Measurements from ENCODE around the gene SMARCAD1.
A peak's percentile ranks its signal among the peaks of the same experiment; 100 is the strongest.
"Not testable (repeated sequence)": the region's sequence is repeated elsewhere in the genome, so short reads cannot be mapped to it uniquely, and the experiment has no call there.

SMARCAD1 gene

DNA sequence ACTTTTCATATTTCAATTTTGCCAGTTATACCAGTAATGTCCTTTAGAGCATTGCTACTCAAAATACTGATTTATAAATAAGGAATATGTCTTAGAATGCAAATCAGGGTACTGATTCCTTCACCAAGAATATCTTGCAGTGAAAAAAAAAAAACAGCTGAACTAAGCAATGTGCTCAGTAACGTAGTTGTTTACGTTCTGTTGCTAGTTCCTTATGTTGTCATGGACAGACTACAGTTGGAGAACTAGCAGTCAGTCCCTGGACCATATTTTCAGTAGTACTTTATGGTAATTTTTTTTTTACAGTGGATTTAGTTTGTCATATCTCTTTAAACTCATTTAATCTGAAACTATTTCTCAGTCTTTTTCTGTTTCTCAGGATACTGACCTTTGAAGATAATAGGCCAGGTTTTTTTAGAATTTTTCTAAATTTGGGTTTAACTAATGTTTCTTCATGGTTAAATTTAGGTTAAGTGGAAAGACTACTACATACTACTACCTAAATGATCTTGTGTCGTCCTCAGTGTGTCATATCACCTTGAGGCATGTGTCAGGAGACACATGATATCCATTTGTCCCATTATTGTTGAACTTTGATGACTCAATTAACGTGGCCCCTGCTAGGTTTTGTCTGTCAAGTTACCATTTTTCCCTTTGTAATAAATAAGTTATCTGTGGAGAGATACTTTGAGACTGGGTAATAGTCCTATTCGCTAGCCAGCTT, 21.0 kb downstream of the SMARCAD1 start:
- DNase-seq = no peak

DNA sequence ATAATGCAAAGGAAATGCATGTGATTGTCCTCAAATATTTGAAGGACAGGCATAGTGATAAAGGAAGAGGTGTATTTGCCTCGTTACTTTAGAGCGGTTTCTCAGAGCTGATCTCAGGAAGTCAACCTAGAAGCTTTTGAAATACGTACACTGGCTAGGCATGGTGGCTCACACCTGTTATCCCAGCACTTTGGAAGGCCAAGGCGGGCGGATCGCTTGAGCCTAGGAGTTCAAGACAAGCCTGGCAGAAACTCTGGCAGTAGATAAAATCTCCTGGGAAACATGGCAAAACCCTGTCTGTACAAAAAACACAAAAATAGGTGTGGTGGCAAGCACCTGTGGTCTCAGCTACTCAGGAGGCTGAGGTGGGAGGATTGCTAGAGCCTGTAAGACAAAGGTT, 24.9 kb downstream of the SMARCAD1 start:
- no peak for DNase-seq

DNA sequence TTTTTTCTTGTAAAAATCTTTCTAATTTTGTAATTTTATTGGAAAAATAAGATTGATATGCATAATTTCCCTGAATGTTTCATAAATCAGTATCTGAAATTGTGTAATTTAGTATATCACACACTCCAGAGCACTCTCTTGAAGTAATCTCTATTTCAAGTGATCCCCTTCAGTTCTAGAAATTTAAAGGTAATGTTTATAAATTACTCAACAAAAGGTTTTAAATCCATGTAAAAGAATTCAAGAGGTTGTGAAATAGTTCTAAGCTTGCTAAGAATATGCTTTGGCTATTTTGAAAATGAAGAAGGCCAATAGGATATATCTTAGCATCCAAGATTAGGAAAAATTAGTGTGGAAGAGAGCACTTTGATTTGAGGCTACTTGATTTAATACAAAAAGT, 28.2 kb downstream of the SMARCAD1 start:
- DNase-seq = no peak

DNA sequence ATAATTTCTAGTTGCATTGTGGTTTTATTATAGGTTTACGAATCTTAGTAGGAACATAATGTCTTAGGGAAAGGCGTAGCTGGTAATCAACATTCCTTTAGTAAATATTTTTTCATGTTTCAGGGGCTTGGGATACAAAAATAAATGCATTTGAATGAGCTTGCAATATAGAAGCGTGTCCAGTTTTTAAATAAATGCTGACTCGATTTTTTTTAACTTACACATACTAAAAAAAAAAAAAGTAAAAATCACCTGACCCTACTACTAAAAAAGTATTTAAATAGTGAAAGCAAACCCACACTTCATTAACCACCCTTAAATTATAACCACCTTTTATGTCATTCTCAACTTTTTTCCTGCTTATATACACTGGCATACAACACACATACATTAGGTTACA, 29.6 kb downstream of the SMARCAD1 start:
- no peak for DNase-seq

DNA sequence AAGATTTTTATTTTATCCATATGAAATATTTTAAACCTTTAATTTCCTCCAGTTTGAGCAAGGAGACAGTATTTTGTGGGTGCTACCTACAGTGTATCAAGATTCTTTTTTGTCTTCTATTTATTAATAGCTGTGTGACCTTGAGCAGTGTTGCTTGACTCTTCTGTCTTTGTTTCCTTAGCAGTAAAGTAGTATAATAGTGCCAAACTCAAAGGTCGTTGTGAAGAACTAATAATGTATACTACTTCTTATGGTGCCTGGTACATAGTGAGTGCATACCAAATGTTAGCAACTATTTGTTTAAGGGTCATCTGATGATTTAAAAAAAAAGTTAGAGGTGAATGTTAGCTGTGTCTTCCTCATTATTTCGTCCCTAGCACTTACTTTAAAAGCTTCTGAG, 30.5 kb downstream of the SMARCAD1 start:
- DNase-seq = no peak

DNA sequence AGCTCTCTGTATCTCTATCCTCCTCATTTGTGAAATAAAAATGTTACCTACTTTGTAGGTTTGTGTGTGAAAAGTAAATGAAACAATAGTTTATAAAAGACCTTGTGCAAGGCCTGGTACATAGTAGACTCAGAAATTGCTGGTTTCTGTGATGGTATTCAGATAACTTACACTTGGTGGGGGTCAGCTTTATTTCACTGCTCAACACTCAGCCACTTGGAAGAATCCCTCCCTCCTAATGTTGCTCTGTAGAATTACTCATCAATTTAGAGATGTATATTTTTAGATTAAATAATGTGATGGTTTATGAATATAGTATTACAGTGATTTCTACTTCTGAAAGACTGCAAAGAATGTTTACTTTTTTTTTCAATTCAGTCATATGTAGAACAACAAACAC, 32.7 kb downstream of the SMARCAD1 start:
- no peak for DNase-seq

DNA sequence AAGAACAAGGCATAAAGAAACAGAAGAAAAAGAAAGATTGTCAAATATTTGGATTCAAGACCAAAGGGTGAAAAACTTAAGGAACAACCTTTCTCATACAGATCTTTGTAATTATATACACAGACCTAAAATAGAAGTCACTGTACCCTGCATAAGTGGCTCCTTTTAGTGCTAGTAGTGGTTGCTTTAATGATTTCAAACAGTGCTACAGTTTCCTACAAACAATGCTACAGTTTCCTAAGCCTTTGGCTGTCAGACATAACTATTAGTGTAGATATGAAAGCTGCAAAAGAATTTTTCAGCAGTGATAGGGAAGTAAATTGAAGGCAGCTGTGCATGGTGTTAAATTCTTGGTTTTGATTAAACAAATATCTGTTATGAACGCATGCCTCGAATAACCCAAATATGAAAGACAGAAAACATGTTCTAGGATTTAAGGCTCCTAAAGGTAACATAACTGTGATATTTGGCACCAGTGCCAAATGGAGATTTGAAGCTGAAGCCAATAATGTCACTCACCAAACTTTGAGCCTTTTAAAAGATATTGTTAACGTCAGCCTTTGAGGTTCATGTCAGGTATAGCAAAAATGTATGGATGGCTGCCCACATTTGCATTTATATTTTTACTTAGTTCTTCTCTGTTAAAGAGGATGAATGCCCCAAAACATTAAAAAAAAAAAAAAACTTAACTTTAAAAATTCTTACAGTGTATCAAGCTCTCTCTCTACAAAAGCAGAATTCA, 36.6 kb downstream of the SMARCAD1 start:
- DNase-seq = no peak

DNA sequence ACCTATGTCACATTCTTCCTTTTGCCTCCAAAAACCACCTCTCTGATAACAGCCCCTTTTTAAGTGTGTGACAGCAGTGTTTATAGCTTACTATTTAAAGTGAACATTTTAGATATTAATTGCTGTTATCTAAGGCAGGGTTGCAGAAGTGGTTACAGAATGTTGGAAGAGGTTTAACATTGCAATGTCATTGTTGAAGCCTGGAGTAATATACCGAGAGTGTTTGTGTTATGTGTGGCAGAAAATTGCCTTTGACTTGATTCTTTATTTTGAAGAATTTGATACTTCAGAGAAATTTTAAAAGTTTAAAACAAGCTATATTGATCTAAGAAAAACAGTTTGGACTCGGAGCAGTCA, 37.1 kb downstream of the SMARCAD1 start:
- DNase-seq = no peak

DNA sequence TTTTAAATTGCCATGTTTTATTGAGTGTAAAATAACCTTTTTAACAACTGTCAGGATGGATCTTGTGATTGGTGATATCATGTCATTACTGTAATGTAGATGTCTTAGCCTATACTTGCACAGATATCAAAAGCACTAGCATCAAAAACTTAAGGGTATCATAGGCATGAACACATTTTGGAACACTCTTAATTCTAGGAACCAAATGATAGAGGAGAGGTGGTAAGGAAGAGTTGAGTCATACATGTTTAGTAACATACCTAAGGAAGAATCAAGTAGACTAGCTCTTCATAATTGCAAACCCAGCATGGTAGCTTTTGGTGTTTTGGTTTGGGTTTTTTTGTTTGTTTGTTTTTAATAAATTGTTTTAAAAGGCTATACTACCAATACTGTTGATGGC, 43.4 kb downstream of the SMARCAD1 start:
- peak; percentile 14 for DNase-seq

DNA sequence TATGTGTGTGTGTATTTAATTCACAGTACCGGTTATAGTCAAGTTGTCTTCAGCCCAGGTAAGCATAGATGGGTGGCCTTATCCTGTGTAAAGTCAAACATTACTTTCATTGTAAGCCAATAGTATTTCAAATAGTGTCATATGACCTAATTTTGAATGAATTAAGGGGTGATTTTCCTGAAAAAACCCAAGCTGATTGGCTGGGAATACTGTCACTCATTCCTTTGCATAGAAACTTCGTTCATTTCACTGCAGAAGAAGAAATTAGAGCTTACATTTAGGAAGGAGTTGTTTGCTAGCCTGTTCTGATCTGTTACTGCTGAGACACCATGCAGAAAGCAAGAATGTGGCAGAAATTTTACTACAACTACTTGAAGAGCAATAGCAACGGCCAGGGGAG, 45.4 kb downstream of the SMARCAD1 start:
- DNase-seq = no peak

DNA sequence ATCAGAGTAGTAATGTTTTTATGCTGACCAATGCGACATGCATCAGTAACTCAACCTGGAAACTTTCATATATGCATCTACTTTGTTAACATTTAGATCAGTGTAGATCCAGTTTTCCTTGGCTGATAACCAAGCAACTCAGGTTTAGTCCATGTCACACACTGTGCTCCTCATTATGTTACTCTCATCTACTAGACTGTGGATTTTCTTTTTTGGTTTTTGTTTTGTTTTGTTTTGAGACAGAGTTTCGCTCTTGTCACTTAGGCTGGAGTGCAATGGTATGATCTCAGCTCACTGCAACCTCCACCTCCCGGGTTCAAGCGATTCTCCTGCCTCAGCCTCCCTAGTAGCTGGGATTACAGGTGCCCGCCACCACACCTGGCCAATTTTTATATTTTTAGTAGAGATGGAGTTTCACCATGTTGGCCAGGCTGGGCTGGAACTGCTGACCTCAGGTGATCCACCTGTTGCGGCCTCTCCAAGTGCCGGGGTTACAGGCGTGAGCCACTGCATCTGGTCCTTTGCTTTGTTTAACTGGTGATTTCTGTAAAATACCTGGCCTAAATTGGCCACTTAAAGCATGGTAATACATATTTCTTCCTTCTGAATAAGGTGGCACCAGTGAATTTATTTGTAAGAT, 48.6 kb downstream of the SMARCAD1 start:
- DNase-seq = peak; percentile 14

DNA sequence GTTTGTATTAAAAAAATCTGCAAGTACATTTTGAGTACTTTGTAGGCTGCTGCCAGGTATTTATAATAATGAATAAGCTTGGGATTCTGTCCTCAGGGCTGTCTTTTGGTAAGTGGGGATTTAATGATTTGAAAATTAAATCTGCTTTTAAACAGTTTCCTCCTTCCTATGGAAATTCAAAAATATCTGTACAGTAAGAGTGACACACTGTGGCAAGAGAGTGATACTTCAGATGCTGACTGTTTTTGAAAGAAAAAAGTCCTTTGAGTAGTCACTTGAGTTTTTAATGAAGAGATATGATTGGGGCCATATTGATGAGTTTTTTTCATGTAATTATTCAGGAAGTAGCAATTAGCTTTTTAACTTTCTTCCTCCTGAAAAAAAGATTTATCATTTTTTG, 49.2 kb downstream of the SMARCAD1 start:
- DNase-seq = peak; percentile 27

DNA sequence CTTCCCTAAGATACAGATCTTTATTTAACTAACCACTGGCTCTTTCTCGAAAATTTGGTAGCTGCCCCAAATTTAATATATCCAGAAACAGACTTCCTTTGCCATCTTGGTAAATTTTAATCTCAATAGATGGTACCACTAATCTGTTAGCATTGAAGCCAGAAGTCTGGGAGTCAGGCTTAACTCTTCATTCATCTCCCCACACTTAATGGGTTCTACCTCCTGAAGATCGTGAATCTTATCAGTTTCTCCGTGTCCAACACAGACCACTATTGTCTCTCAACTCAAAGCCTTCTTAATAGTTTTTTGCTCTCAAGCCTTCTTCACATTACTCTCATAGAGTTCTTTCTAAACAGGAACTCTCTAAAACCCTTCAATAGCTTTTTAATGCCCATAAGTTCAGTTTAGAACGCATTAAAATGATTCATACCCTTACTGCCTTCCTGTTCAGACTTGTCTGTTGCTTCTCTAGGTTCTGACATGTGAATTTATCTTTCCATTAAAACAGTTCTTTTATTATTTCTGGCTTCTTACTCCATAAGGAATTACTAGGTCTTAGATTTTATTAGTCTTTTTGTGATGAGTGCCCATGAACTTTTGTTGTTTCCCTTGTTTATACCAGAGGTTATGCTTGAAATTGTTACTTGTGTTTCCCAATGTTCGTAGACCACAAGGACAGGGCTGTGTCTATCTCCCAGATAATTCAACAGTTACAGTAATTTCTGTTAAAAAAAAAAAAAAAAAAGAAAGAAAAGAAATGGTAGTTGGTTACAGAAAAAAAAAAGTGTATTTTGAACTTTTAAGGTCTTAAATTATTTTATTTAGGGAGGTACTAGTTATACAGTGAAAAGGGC, 54.7 kb downstream of the SMARCAD1 start:
- no peak for DNase-seq

DNA sequence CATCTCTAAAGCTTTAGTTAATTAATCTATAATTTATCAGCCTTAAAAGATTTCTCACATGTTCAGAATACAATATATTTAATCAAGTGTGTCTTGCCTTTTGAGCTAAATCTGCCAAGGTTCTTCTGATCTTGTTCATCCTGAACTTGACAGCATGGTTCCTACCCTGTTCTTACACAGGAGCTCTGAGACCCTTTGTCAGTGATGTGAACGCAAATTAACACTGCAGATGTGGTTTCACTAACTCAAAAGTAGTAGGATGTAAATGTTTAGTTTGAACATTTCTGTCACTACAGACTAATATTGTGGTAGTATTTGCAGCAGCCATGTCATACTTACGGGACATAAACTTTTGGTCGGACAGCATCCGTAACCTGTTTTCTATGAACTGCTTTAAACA, 59.4 kb downstream of the SMARCAD1 start:
- DNase-seq = no peak

DNA sequence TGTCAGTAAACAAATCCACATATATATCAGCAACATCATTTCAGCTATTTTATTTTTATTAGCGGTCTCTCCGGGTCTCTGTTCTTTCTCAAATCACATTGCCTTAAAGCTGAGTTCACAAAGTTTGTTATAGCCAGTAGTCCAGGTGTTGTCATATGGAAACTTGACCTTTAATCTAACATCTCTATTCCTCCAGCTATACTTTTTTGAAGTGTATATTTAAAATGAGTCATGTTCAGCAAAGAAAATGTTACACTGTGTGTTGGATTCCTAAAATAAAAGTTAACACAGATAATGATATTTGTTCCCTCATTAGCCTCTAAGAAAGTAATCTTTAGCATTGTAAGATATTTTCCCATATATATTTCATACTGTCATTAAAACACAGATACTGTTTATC, 63.6 kb downstream of the SMARCAD1 start:
- no peak for DNase-seq

DNA sequence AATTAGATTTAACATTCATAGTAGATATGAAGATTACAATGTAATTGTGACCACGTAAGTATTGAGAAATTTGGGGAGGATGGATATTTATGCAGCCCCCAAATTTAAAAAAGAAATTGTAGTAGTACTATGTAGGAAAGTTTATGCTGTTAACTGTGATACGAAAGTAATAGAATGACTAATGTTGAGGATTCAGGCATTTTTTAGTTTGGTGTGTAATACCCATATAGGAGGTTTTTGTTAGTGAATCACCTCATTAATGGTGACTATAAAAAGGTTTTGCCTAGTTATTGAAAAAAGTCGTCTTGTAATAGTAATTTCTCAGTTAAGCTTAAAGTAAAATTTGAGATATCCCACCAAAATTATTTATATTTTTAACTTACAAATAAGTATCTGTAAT, 67.2 kb downstream of the SMARCAD1 start:
- DNase-seq = no peak

DNA sequence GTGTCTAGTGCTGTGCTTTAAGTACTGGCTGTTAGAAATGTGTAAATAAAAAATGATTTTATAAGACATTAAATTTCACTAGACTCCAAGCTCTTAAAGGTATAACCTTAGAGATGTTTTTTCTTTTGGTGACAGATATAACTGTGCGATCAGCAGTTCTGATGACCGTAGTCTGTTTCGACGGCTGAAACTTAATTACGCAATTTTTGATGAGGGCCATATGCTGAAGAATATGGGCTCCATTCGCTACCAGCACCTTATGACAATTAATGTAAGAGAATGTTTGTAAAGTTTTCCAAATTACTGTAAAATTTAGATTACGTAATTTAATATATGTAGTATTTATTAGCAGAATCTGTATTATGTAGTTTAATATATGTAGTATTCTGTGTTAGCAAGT, 68.5 kb downstream of the SMARCAD1 start:
- no peak for DNase-seq

DNA sequence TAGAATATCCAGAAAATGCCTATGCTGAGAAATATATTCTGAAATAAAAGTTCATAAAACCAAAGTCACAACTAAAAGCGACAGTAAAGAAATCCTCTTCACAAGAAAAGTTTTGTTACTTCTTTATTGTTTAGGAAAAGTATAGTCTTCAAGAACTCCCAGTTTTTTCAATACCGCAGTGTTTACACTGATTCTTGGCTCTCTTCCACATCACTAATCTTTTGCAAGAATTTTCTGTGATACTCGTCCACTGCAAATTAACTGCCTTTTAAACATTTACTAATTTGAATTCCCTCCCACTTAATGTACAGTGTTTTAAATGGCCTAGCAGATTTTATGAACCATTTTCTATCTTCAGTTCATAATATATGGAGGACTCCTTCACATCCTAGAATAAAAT, 69.9 kb downstream of the SMARCAD1 start:
- no peak for DNase-seq

DNA sequence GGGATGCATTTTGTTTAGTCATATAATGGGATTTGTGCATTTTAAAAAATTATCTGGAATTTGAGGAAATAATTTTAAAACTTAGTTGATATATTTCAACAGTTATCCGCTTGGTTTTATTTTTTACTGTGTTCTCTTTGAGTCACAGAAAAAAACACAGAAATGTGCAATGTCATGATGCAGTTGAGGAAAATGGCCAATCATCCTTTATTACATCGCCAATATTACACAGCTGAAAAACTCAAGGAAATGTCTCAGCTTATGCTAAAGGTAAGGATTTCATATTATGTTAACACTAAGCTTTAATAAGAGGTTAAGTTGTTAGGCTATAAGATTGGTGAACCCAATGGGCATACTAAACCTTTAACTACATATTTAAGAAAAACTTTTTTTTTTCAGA, 71.1 kb downstream of the SMARCAD1 start:
- DNase-seq = no peak

DNA sequence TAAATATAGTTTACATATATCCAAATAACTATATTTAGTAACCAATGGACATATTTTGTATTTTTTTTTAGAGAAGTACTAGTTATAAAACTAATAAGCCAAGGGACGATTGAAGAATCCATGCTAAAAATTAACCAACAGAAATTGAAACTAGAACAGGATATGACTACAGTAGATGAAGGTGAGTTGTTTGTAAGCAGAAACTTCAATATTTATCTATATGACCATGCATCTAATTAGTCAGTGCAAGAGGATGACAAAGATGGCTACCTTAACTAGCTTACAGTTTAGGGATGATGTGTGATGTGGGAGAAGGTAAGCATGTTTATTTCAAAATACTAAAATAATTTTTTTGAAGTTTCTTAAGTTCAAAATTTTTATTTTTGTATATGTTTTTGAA, 77.2 kb downstream of the SMARCAD1 start:
- DNase-seq = peak; percentile 10

DNA sequence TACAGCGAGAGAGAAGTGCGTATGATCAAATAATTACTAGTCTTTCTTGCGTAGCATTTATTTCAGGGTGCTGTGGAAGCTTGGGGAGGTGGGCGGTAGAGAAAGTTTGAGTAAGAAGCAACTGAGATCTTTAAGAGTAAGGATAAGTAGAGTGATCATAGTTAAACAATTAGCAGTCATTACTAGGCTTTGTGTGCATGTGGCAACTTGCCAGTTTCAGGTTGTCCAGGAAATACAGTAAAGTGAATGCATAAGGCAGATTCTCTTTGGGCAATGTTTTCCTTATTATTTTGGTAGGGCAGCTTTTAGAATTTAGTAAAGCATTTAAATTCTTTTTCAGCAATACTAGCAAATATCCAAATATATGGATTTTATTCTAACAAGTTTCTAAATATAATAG, 78.0 kb downstream of the SMARCAD1 start:
- DNase-seq = no peak

DNA sequence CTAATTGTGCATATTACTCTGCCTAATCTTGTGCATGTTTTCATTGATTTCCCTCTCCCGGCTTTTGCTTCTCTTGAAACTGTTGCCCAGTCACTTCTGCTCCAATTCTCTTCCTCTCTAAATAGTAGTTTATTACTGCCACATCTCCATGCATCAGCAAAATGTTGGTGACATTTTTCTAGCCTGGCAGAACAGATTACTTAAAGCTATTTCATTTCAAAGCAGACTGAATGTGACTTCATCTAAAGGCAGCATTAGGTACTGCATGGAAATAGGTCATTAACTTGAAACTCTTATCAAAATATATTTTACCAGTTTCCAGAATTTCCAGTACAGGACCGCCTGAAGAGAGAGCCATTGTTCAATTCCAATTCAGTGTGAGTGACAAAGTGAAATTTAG, 82.6 kb downstream of the SMARCAD1 start:
- no peak for DNase-seq

DNA sequence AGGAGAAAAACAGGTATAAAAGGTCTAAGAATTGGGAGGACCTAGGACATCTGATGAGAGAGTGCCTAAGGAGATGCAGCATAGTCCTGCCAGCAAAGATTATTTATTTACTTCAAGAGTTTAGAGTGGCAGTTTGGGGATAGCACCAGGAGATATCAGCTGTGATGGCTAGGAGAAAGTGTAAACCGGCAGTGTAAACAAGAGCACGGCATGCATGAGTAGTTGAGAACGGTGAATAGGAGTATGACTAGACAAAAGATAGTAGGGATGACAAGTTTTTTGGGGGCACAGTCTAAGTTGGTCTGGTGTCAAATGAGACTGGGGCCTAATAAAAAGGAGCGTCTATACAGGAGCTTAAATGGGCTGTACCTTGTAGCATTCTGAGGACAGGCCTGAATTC, 86.3 kb downstream of the SMARCAD1 start:
- not testable (repeated sequence) for DNase-seq

Measured in activated CD4-positive, alpha-beta T cell treated with anti-CD3 and anti-CD28 coated beads, Interleukin-10, Interleukin-2, amounts not matched to agents 100 ng/mL and 50 ng/mL, durations not matched to agents 16 hours and 8 hours (primary cell).